MV-4-11 (cell line): ENCODE measurements around the gene KCND2.

Experiments
- DNase-seq: peaks from one replicate; lab custom pipeline; 2025; lab: John Stamatoyannopoulos, UW

Gene KCND2

DNA sequence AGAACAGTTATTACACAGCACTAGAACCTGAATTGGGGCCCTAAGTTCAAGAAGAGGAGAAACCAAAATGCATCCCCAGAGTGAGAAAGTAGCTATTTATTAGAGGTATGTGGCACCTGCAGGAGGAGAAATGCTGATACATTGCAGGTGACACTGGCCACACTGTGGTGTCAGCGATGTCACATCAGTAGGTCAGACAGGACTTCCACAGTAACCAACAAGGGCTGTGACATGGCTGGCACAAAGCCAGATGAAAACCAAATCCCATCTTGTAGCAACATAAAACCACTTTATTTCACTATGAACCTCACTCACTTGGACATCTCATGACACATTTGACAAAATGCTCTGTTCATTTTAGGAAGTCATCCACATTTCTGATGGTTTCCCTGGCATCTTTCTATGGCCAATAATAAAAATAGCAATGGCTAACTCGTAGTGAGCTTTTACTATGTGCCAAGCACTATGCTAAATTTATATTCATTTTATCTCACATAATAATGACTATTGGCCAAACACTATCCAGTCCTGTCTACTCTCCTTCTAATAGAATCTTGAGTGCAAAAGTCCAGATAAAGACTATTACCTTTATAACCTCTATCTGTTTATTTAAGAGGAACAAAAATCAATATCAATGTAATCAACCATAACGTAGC lies 430.7 kb downstream of the KCND2 start:
- DNase-seq, result no peak

DNA sequence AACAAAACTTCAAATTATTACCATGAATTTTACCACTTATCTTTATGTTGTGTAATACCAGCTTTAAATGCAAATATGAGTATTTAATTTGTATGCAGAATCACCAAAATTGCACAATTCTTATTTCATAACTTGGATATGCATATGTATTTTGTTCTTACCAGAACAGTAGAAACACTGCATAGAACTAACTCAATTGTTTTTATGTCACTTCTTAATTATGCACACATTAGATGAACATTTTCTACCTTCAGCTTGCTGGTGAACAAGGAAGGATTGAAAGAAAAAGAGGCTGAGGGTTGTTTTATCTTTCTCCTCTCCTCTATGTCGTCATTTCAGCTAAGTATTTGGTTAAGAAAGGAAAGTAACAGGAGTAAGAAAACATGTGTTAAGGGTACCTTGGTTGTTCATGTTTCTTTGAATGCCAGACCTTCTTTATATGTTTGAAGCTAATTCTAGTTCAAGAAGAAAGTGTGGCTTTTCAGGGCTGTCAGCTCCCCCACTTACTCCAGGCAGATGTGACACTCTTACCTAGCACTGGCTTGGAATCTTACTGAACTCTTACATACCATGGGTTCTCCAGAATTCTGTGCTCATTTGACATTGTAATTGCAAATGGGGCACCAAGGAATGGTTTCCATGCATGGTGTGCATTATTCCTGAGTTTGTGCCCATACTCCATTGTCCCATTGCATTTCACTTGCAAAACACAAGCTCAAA lies 436.4 kb downstream of the KCND2 start:
- DNase-seq, result no peak

- DNase-seq, result no peak
These were observed 437.0 kb downstream of the KCND2 start for GRCh38 chr7:120709972-120710320.

DNA sequence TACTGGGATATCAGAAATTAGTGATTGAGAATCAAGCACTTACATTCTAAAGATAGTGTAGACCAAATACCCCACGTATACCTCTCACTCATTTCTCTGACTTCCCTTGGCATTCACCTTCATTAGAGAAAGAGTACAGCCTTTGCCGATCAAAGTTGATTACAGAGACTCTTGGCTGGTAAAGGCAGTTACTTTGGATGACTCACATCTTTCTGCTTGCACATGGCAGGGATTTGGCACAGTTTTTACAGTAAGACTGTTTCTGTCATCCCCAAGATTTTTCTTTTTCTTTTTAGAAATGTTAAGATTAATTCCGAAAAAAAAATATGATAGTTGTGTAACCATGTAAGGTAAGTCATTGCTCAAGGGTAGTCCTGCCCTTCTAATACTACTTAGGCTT lies 442.0 kb downstream of the KCND2 start:
- DNase-seq, result no peak

DNA sequence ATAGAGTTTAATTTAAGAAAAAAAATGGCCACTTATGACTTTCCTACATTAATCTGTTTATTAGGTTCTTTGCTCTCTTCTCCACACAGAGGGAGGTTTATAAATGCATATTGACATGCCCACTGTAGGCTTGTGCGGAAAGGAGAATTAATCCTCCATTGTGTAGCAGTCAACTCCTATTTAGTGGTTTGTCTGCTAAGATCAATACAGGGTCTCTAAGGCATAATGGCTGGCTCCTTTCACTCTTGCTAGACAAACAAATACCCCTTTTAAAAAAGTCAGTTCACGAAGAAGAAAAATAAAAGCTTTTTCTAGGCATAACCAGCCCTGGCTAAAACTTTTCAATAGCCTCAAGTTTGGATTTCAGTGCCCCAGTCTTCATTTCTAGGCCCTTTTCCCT lies 443.3 kb downstream of the KCND2 start:
- no peak for DNase-seq

DNA sequence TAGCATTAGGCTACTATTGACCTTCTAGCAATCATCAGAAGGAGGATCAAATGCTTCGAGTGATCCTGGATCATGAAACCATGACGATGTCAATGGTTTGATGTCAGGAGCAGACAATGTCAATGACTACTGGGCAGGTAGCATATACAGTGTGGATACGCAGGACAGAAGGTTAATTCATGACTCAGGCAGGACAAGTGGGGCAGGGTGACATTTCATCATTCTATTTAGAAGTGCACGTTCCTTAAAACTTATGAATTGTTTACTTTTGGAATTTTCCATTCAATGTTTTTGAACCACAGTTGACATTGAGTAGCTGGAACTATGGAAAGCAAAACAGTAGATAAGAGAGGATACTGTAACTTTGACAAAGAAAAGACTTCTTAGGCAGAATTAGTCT lies 444.2 kb downstream of the KCND2 start:
- DNase-seq, result no peak

DNA sequence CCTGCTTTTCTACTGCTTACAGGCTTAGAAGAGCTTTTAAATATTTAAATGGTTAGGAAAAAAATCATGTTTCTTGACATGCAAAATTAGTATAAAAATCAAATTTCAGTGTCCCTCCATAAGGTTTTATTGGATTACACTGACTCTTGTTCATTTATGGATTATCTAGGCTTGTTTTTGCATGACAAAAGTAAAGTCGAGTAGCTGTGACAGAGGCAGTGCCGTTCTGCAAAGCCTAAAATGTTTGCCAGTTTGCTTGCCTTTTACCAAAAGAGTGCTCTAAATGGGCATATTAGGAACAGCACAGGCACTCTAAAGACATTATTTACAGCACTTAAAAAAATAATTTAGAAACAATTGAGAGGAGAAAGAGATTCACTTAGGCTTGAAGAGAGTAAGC lies 445.4 kb downstream of the KCND2 start:
- DNase-seq, result no peak

DNA sequence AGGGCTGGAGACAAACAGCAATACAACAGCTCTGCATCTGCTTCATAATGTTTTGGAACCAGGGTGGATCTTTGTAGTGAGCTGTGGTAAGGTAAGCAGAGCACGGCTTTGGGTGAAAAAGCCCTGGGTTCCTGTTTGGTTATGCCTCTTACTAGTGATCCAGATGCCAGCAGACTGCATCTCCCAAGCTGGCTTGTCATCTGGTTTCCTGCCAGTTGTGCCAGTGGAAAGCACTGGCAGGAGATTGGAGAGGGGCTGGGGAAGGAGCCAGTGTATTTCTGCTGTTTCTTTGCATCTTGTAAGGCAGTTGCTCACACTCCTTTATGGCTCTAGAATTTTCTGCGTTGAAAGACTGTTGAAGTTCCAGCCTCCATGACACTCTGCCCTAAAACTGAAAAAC lies 447.3 kb downstream of the KCND2 start:
- DNase-seq, result no peak

DNA sequence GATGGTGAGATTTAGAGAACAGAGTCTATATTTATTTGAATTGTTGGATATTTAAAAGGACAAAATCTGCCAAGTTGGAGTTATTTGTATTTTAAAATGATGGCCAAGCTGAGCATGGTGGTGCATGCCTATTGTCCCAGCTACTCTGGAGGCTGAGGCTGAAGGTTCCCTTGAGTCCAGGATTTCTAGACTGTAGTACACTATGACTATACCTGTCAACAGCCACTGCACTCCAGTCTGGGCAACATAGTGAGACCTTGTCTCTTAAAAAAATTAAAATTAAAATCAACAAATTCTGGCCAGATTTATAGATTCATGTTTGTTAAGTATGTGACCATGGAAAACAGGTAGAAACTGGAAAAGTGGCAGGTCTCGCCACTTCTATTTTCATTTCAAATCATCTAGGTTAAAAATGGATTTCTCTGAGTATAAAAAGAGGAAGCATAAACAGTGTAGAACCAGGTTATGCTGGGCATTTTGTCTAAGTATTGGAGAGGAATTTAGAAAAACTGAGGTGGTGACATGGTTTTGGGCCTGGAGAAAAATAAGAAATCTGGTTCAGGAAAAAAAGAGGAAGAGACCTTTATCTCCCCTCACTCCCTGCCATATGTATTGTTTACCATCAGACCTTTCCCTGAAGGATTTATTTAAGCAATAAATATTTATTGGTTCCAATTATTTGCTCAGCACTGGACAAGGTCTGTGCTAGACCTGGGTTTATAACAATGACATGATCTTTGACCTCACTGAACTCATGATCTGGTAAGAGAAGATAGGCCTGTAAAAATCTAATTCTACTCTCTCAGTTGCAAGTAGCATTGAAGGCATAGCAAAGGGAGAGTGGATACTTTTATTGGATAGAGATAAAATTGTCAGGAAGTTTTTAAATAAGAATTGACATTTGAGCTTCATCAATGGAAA lies 450.8 kb downstream of the KCND2 start:
- DNase-seq, result no peak

DNA sequence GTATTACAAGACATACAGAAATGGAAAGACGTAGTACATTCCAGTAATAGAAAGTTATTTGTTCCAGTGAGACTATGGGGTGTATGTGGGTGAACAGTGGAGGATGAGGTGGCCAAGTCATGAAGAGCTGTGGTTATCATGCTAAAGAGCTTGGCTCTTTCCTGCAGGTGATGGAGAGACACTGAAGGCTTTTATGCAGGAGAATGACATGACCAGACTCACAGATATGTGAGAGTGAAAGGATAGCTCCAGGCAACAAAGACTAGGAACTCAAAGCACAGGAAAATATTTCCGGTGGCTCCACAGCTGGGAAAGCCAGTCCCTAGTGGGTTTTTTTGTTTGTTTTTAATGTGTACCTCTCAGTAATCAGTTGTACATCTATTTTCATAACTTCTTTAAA lies 451.5 kb downstream of the KCND2 start:
- DNase-seq, result no peak

GRCh38 chr7:120724955-120725354 lies 452.0 kb downstream of the KCND2 start:
- no peak for DNase-seq

GRCh38 chr7:120725376-120726039 lies 452.5 kb downstream of the KCND2 start:
- no peak for DNase-seq

DNA sequence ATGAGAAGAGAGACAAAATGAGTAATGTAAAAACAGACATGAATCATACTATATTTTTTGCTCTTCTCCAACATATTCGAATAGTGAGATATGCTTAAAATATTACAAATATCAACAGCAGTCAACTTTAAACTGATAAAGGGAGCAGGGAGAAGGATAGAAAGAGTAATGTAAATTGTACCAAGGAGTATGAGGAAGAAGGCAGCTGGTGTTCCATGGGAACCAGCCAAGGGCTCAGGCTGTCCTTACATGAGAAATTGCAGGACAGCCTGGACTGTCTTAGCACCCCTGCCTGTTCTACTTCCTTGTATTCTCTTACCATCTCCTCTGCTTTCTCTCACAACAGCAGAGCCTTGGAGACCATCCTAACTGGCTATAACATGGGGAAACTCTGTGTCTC lies 456.3 kb downstream of the KCND2 start:
- DNase-seq, result no peak

DNA sequence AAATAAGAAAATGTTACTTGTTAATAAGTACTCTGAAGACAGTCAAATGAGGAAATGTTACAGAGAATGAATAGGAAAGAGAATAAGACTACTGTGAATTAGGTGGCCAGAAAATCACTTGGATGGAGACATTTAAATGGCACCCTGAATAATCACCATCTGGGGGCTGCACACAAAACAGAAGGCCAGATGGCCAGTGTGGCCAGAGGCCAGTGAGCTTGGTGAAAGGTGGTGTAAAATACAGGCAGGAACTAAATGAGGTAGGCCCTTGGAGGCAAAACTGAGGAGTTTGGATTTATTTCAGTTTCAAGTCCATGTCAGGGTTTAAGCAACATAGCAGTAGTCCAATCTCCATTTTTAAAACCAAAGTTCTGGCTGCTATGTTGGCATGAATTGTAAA lies 458.3 kb downstream of the KCND2 start:
- DNase-seq, result no peak

DNA sequence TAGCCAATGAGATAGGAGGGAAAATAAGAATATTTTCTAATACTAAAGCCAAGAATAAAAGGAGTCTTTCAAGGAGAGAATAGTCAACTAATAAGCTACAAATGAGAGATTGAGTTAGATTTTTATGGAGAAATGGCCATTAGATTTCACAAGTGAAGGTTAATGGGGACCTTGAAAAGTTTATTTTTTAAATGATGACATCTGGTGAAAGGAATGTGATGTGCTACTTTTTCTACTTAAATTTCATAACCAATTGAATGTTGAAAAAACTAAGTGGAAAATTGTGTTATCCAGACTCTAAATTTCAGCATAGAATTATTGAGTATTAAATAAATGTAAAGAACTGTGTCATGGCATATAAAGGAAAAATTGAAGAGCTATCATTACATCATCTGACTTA lies 459.3 kb downstream of the KCND2 start:
- no peak for DNase-seq

DNA sequence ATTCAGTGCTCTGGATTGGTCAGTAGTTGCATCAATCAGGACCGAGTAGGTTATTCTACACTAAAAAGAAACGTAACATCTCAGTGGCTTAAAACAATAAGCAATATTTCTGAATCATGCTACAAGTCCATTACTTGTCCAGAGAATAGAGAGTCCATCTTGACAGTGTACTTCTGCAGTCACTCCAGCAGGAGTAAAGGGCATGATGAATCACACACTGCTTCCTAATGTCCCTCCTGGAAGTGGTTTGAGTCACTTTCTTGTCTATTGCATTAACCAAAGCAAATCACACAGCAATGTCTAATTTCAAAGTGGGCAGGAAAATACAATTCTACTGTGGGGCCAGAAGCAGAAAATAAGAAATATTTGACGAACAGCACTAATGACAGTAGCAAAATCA lies 460.2 kb downstream of the KCND2 start:
- DNase-seq, result no peak

- no peak for DNase-seq
These were observed 460.9 kb downstream of the KCND2 start for GRCh38 chr7:120733835-120734234.

DNA sequence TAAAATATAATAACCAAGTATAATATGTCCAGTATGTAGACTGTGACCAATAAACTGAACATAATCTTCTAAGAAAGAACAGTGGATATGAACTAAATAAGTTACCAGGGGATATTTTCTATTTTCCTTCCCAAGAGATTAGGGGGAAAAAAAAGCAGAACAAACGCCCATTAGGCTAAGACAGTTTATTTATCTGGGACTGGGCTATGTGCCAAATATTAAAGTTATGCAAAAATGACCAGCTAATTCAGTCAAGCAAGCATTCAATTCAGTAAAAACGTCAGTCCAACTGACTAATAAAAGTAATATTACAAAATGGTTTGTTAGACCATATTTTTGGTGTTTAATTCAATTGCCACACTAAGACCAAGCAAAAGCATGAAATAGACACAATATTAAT lies 462.8 kb downstream of the KCND2 start:
- DNase-seq, result no peak

GRCh38 chr7:120738816-120739215 lies 465.8 kb downstream of the KCND2 start:
- no peak for DNase-seq

DNA sequence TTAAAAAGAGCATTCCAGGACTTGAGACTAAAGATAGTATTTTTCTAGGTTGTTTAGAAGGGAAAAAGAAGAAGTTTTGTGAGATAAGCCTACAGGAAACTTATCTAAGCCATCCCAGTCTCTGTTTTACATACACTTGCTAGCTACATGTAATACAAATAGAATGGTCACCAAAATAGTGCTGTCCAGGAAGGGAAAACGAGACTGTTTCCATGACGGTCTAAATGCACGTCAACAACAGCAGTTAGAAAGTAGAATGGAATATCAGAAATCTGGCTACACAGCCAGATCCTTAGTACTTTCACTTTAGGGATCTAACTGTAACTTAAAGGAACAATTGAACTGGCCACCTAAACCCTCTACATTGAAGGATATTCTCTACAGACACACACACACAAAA lies 467.4 kb downstream of the KCND2 start:
- no peak for DNase-seq

GRCh38 chr7:120741371-120742042 lies 468.5 kb downstream of the KCND2 start:
- DNase-seq, result no peak

DNA sequence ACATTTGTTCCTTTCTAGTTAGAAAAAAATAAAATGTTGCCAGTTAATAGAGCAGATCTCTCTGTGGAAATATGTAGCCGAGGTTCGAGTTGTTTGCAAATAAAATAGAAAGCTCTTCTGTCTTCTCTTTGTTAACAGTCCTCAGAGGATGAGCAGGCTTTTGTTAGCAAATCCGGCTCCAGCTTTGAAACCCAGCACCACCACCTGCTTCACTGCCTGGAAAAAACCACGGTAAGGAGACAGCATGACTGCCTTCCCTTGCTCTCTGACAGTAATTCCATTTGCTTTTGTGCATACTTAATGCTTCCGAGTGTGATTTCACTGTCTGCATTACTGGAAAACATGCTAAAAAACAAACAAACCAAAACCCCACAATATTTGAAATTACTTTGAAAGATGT lies 469.4 kb downstream of the KCND2 start:
- no peak for DNase-seq
